CD8-positive, alpha-beta memory T cell (primary cell): ENCODE results near the gene SYT6. TPM values are rescaled to one million over a fixed set of nuclear protein-coding genes. Genes with fewer than 3 reads are reported as not detected.

Source experiments
- CTCF ChIA-PET: fragments of 350-600 bp; sonication (Branson Sonifier 250); formaldehyde crosslinking; loops from one replicate; lab custom pipeline; 2021; ENCODE audit warnings: antibody characterized with exemption; lab: Charles Lee
- POLR2A ChIA-PET: fragments of 350-600 bp; sonication (Branson Sonifier 250); formaldehyde crosslinking; loops from one replicate; lab custom pipeline; 2021; ENCODE audit warnings: antibody characterized with exemption; lab: Charles Lee
- DNase-seq, 5 donors: peaks; one replicate each; pipeline versions ENCODE4 v3.0.0 to v3.0.0-alpha.2; 2020 to 2022; ENCODE audit warnings: mixed read lengths in 1 of 5
- H3K27ac ChIP-seq: one replicate; pipeline ENCODE4 v1.7.0; 2013; ENCODE audit warnings: low read depth, mild to moderate bottlenecking, low read length, moderate library complexity
- H3K27me3 ChIP-seq: 2 replicates; pipeline ENCODE4 v1.7.0; 2013; ENCODE audit warnings: low read length, mild to moderate bottlenecking; ENCODE audit not compliant: insufficient read depth, poor library complexity, severe bottlenecking
- H3K36me3 ChIP-seq: 2 replicates; pipeline ENCODE4 v1.7.0; 2013; ENCODE audit warnings: mild to moderate bottlenecking, low read length, moderate library complexity; ENCODE audit not compliant: insufficient read depth
- H3K4me1 ChIP-seq: 2 replicates; pipeline ENCODE4 v1.7.0; 2013; ENCODE audit warnings: mild to moderate bottlenecking, low read length, moderate library complexity; ENCODE audit not compliant: insufficient read depth
- H3K4me3 ChIP-seq: 2 replicates; pipeline ENCODE4 v1.7.0; 2013; ENCODE audit warnings: mild to moderate bottlenecking, low read length
- H3K9me3 ChIP-seq: 2 replicates; pipeline ENCODE4 v1.7.0; 2013; ENCODE audit warnings: mild to moderate bottlenecking, low read length
- H3K27ac Mint-ChIP-seq, 8 donors: one replicate each; pipeline ENCODE4 v1.8.0; 2020 to 2021; ENCODE audit warnings: mixed read lengths in 8 of 8, mild to moderate bottlenecking in 6 of 8, inconsistent platforms in 3 of 8, moderate library complexity in 3 of 8
- H3K27me3 Mint-ChIP-seq, 2 donors: one replicate each; pipeline ENCODE4 v1.8.0; 2020 to 2021; ENCODE audit warnings: mixed read lengths in 2 of 2, mild to moderate bottlenecking in 1 of 2, moderate library complexity in 1 of 2
- H3K36me3 Mint-ChIP-seq, 3 donors: one replicate each; pipeline ENCODE4 v1.8.0; 2020 to 2021; ENCODE audit warnings: mixed read lengths in 3 of 3, inconsistent platforms in 1 of 3, mild to moderate bottlenecking in 1 of 3
- H3K4me1 Mint-ChIP-seq, 3 donors: one replicate each; pipeline ENCODE4 v1.8.0; 2020 to 2021; ENCODE audit warnings: mixed read lengths in 3 of 3, inconsistent platforms in 1 of 3, mild to moderate bottlenecking in 1 of 3
- H3K4me3 Mint-ChIP-seq, 7 donors: one replicate each; pipeline ENCODE4 v1.8.0; 2020 to 2021; ENCODE audit warnings: mixed read lengths in 7 of 7, mild to moderate bottlenecking in 6 of 7, moderate library complexity in 4 of 7, inconsistent platforms in 2 of 7
- H3K9me3 Mint-ChIP-seq, 5 donors: one replicate each; pipeline ENCODE4 v1.8.0; 2020 to 2022; ENCODE audit warnings: mixed read lengths in 5 of 5, mild to moderate bottlenecking in 3 of 5, moderate library complexity in 2 of 5, inconsistent platforms in 1 of 5
- polyA plus RNA-seq: library from polyadenylated mRNA; unstranded; fragments of 300-500 nt; fragmentation: Illumina TruSeq; gene quantifications from one replicate; pipeline ENCODE4 v1.2.3, GENCODE V29; 2021
- total RNA-seq, 2 experiments: library from RNA; stranded (reverse); gene quantifications; one replicate each; pipeline ENCODE4 v1.2.3, GENCODE V29; 2021

The SYT6 gene
- total and polyA plus RNA-seq, 3 experiments from 2014 or later: not detected

DNA sequence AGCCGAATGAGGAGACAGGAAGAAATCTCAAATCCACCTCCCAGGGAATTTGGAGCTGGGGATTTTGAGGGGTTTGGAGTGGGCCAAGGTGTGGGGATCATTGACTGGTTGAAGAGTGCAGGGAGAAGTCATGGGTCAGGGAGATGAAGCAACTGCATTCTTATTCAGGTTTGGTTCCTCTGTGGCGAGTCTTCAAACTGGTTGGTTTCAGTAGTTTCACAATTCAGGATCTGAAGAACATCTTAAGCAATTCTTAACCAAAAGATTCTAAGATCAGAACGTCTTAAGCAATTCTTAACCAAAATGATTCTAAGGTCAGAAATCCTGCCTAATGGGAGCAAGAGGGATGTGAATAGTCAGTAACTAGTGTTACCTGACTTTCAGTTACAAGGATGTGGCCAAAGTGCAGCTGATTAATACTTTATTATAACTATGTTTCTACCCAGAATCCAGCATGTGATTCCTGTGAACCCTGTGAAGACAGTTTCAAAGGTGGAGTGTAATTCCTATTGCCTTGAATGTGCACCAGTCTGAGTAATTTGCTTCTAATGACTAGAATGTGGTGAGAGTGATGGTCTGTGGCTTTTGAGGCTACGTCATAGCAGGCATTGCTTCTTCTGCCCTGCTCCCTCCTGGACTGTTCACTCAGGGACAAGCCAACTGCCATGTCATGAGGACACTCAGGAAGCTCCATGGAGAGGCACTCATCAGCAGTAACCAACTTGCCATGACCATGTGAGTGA is 113.2 kb downstream of the SYT6 start:
- H3K36me3 ChIP-seq: no peaks in the 10 kb centered on the region
- no peaks in the 10 kb centered on the region for H3K27me3 ChIP-seq
- no peaks in the 10 kb centered on the region for H3K4me1 ChIP-seq
- no peak overlapping the region for H3K27ac ChIP-seq
- CTCF ChIA-PET: no interaction called here
- no peaks in the 10 kb centered on the region for H3K9me3 ChIP-seq
- Mint-ChIP-seq H3K9me3 (no peaks in the 10 kb centered on the region), H3K27me3 (peaks cover 0 to 3% of the 10 kb centered on the region in 2 donors), H3K4me3 (no peak overlapping the region), H3K27ac (no peak overlapping the region), H3K4me1 (no peaks in the 10 kb centered on the region), H3K36me3 (no peaks in the 10 kb centered on the region)
- H3K4me3 ChIP-seq: no peak overlapping the region
- no peak for DNase-seq
- POLR2A ChIA-PET: no interaction called here

Other genes with a start within 250 kb of the SYT6 start
- gene AP4B1, start 249.1 kb downstream of the SYT6 start, total RNA-seq: 10 to 100 TPM; 33.7 to 36.2 TPM
- 12.1 TPM for gene AP4B1, start 249.1 kb downstream of the SYT6 start, polyA plus RNA-seq
- 10 to 100 TPM; 31.2 to 32.1 TPM for gene DCLRE1B, start 248.5 kb downstream of the SYT6 start, total RNA-seq
- gene DCLRE1B, start 248.5 kb downstream of the SYT6 start, polyA plus RNA-seq: 5.1 TPM
- 10 to 100 TPM; 80.9 to 81.2 TPM for gene HIPK1, start 224.5 kb downstream of the SYT6 start, total RNA-seq
- gene HIPK1, start 224.5 kb downstream of the SYT6 start, polyA plus RNA-seq: 19.4 TPM
- under 1 TPM; 0.18 to 0.24 TPM for gene OLFML3, start 174.4 kb downstream of the SYT6 start, total RNA-seq
- not detected for gene OLFML3, start 174.4 kb downstream of the SYT6 start, polyA plus RNA-seq